K562 (cell line): Measurements from ENCODE around the gene PRTN3. TPM values are rescaled to one million over a fixed set of nuclear protein-coding genes. Genes with fewer than 3 reads are reported as not detected.

Experiments
- ARID4B ChIP-seq: sonication (generic); formaldehyde crosslinking; IDR thresholded peaks from 2 replicates; pipeline ENCODE4 v1.8.0; 2022; ENCODE audit warnings: mild to moderate bottlenecking, missing genetic modification reagents
- EWSR1 ChIP-seq: fragments of 450-650 bp; IDR thresholded peaks from 2 replicates; pipeline ENCODE4 v1.6.1; 2018; ENCODE audit warnings: borderline replicate concordance, mild to moderate bottlenecking, low read depth, moderate library complexity; ENCODE audit not compliant: partially characterized antibody
- GABPA ChIP-seq: fragments of 200-800 bp; sonication (Bioruptor generic); conservative IDR thresholded peaks from 2 replicates; pipeline ENCODE4 v1.6.1; 2016; ENCODE audit warnings: low read depth, missing genetic modification characterization, missing compliant biosample characterization
- HDAC1 ChIP-seq, 2 experiments: fragments of 450-650 bp; IDR thresholded peaks; 2 replicates each; pipeline ENCODE4 v1.6.1; 2016 to 2017; ENCODE audit warnings: inconsistent platforms in 1 of 2, mild to moderate bottlenecking in 1 of 2, moderate library complexity in 1 of 2
- HMG20B ChIP-seq: fragments of 250-450 bp; sonication (Bioruptor Pico); IDR thresholded peaks from 2 replicates; pipeline ENCODE4 v1.5.0; 2021; ENCODE audit warnings: mild to moderate bottlenecking
- HNRNPH1 ChIP-seq: fragments of 200-400 bp; formaldehyde crosslinking; optimal IDR thresholded peaks from 2 replicates; pipeline ENCODE3; 2017; ENCODE audit warnings: low read depth, mild to moderate bottlenecking, low read length, moderate library complexity
- KDM1A ChIP-seq, 2 experiments: fragments of 450-650 bp; IDR thresholded peaks; 2 replicates each; pipeline ENCODE4 v1.6.1; 2016; ENCODE audit warnings: mild to moderate bottlenecking in 2 of 2
- KLF13 ChIP-seq: fragments of 450-650 bp; IDR thresholded peaks from 2 replicates; pipeline ENCODE4 v1.6.1; 2016; ENCODE audit warnings: missing genetic modification characterization, low read depth, mild to moderate bottlenecking, missing compliant biosample characterization, moderate library complexity, borderline replicate concordance
- KLF6 ChIP-seq: fragments of 250-450 bp; sonication (Bioruptor Pico); IDR thresholded peaks from 2 replicates; pipeline ENCODE4 v1.4.0; 2020; ENCODE audit warnings: mild to moderate bottlenecking, moderate library complexity, borderline replicate concordance
- PCBP1 ChIP-seq: fragments of 200-400 bp; formaldehyde crosslinking; IDR thresholded peaks from 2 replicates; pipeline ENCODE4 v1.6.1; 2018; ENCODE audit warnings: mild to moderate bottlenecking, low read depth, low read length; ENCODE audit not compliant: poor library complexity, severe bottlenecking
- SNIP1 ChIP-seq: fragments of 450-650 bp; IDR thresholded peaks from 2 replicates; pipeline ENCODE4 v1.7.1; 2017; ENCODE audit warnings: low read depth, mild to moderate bottlenecking
- TAF1 ChIP-seq: IDR thresholded peaks from 2 replicates; pipeline ENCODE4 v1.6.1; 2011; ENCODE audit warnings: mild to moderate bottlenecking, low read length, moderate library complexity; ENCODE audit not compliant: insufficient read depth, control insufficient read depth, severe bottlenecking; ENCODE audit errors: extremely low read depth
- ZBTB11 ChIP-seq, 3 experiments: fragments of 200-800 bp in 1 of 3; fragments of 250-450 bp in 1 of 3; fragments of 450-650 bp in 1 of 3; sonication (Bioruptor Pico) in 1 of 3; sonication (Bioruptor generic) in 1 of 3; formaldehyde crosslinking in 1 of 3; IDR thresholded peaks; 2 replicates each; pipeline versions ENCODE4 v1.6.1 to v1.8.0; 2016 to 2022; ENCODE audit warnings: mild to moderate bottlenecking in 2 of 3, missing genetic modification characterization in 2 of 3, missing compliant biosample characterization in 1 of 3, moderate library complexity in 1 of 3
- ZNF174 ChIP-seq: fragments of 250-450 bp; sonication (Bioruptor Pico); IDR thresholded peaks from 2 replicates; pipeline ENCODE4 v1.4.0; 2020; ENCODE audit warnings: mild to moderate bottlenecking
- ZNF217 ChIP-seq: sonication (generic); formaldehyde crosslinking; IDR thresholded peaks from 2 replicates; pipeline ENCODE4 v1.8.0; 2022; ENCODE audit warnings: mild to moderate bottlenecking, missing genetic modification reagents
- ZNF224 ChIP-seq: sonication (generic); formaldehyde crosslinking; IDR thresholded peaks from 2 replicates; pipeline ENCODE4 v1.8.0; 2022; ENCODE audit warnings: mild to moderate bottlenecking, missing genetic modification reagents
- ZNF263 ChIP-seq: sonication (generic); formaldehyde crosslinking; IDR thresholded peaks from 2 replicates; pipeline ENCODE4 v1.8.0; 2022; ENCODE audit warnings: mild to moderate bottlenecking, missing genetic modification reagents, borderline replicate concordance
- ZNF449 ChIP-seq: fragments of 250-450 bp; sonication (Bioruptor Pico); IDR thresholded peaks from 2 replicates; pipeline ENCODE4 v1.8.0; 2022; ENCODE audit warnings: moderate library complexity, mild to moderate bottlenecking, inconsistent platforms
- polyA plus RNA-seq, 8 experiments: library from polyadenylated mRNA; depleted of rRNA in 4 of 8; stranded (reverse) in 5 of 8; unstranded in 3 of 8; fragments of >200 nt; fragmentation: Nextera tagmentation in 2 of 8; fragmentation: Illumina TruSeq in 1 of 8; extraction: Ambion mirVana in 2 of 8; extraction: Trizol in 1 of 8; gene quantifications; 2 replicates each; pipeline versions ENCODE4 v1.2.1 to v1.2.3, GENCODE V29; 2011 to 2014; ENCODE audit warnings: inconsistent platforms in 1 of 8, missing spikeins in 1 of 8
- total RNA-seq, 7 experiments: library from RNA; depleted of rRNA in 6 of 7; stranded (reverse); fragments of >200 nt in 6 of 7; fragmentation: Illumina TruSeq in 2 of 7; extraction: Trizol in 2 of 7; gene quantifications; 2 replicates each; pipeline versions ENCODE4 v1.2.1 to v1.2.3, GENCODE V29; 2011 to 2021; ENCODE audit warnings: low replicate concordance in 1 of 7

Gene PRTN3
- total and polyA plus RNA-seq, 9 of the 15 experiments (the other 6 are each of a cell fraction or from before 2014, with no cell fraction given): 0.14 to 0.86 (median 0.43) TPM; not detected in 3

GRCh38 chr19:844546-844971 lies 3.8 kb downstream of the PRTN3 start (continued):
- no peak for TF ChIP-seq TAF1
- no peak for TF ChIP-seq ZNF224 (CRISPR knock-in tag)
- TF ChIP-seq ZBTB11 (CRISPR knock-in tag; IDR thresholded peaks at IDR 0.05): no peak
- TF ChIP-seq ZNF263: peak; percentile 74
- no peak for TF ChIP-seq ZNF217
- peak; percentile 37 to 73; a peak in 1 of 4 replicates for TF ChIP-seq KDM1A (IDR thresholded peaks at IDR 0.05)
- TF ChIP-seq EWSR1: no peak
- no peak for TF ChIP-seq ZNF449 (CRISPR knock-in tag)
- TF ChIP-seq KLF6 (CRISPR knock-in tag): no peak
- TF ChIP-seq KLF13 (tag): no peak
- no peak for TF ChIP-seq ARID4B
- no peak for TF ChIP-seq GABPA (tag)
- TF ChIP-seq HDAC1 (IDR thresholded peaks at IDR 0.05): no peak; a peak in 1 of 4 replicates
- no peak for TF ChIP-seq ZNF174 (CRISPR knock-in tag)
- no peak for TF ChIP-seq HMG20B
- no peak for TF ChIP-seq SNIP1
- no peak for TF ChIP-seq PCBP1
- TF ChIP-seq HNRNPH1: no peak
